ENCODE measurements around the gene CHGA. TPM values are rescaled to one million over a fixed set of nuclear protein-coding genes. Genes with fewer than 3 reads are reported as not detected.

CHGA gene
- total RNA-seq, 1 donor from 2014 or later, result not detected

DNA sequence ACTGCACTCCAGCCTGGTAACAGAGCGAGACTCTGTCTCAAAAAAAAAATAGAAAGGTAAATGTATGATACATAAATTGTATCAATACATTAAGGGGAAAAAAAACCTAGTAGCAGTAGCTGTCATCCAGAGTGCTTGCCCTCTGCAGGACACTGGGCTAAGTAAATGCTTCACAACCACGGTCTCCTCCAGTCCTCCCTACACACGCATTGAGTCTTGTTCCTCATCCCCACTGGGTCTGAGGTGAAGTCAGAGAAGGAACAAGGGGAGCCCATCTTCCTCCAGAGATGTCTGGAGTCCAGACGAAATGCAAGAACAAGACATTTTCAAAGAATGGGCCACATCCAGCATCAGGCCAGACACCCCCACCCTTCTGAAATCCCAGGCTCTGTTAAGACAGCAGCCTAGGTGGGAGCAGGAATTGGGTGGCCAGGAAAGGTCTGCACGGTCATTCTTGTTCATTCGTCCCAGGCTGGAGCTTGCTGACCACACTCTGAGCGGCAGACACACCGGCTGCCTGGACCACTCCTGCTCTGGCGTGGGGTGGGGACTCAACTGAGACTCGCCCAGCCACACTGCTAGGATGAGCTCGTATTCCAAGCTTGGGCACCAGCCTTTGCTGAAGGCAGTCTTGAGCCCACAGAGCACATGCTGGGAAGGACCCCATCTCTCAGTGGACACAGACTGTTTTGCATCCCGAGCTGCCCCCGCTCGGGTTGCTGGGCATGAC, 45.5 kb downstream of the CHGA start:
- peak; percentile 50 for DNase-seq (ENCODE audit: low spot score)

DNA sequence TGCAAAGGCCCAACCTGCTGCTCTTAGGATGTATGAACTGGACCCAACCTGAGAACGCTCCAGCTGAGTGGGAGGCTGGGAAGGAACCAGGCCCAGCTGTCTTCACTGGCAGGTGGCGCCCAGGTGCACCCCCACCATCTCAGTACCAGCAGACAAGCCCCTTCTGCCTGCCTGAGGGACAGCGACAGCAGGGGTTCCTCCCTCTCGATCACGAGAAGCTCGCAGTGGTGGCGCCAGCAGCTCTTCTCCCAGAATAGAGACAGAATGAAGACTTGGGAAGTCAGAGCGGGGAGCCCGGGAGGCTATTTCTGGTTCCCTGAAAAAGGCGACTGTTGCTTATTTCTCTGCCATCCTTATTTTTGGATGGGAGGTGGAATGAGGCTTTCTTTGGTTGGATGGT, 46.5 kb downstream of the CHGA start:
- Mint-ChIP-seq H3K36me3 (ENCODE audit: low read depth) (peaks cover 3% of the 10 kb centered on the region), H3K9me3 (ENCODE audit: low read depth) (peaks cover 7% of the 10 kb centered on the region), H3K27ac (ENCODE audit: unreplicated experiment) (no peak overlapping the region), H3K4me3 (ENCODE audit: unreplicated experiment) (no peak overlapping the region), H3K4me1 (ENCODE audit: low read depth) (peaks cover 18% of the 10 kb centered on the region), H3K27me3 (ENCODE audit: low read depth) (no peaks in the 10 kb centered on the region)
- TF ChIP-seq, protein P1, sequence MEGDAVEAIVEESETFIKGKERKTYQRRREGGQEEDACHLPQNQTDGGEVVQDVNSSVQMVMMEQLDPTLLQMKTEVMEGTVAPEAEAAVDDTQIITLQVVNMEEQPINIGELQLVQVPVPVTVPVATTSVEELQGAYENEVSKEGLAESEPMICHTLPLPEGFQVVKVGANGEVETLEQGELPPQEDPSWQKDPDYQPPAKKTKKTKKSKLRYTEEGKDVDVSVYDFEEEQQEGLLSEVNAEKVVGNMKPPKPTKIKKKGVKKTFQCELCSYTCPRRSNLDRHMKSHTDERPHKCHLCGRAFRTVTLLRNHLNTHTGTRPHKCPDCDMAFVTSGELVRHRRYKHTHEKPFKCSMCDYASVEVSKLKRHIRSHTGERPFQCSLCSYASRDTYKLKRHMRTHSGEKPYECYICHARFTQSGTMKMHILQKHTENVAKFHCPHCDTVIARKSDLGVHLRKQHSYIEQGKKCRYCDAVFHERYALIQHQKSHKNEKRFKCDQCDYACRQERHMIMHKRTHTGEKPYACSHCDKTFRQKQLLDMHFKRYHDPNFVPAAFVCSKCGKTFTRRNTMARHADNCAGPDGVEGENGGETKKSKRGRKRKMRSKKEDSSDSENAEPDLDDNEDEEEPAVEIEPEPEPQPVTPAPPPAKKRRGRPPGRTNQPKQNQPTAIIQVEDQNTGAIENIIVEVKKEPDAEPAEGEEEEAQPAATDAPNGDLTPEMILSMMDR (IDR thresholded peaks at IDR 0.05), result no peak
- peak; percentile 87 for DNase-seq (ENCODE audit: low spot score)

More for the DNA sequence above, 45.5 kb downstream of the CHGA start:
- Mint-ChIP-seq H3K4me1 (ENCODE audit: low read depth) (peaks cover 25% of the 10 kb centered on the region), H3K36me3 (ENCODE audit: low read depth) (peaks cover 3% of the 10 kb centered on the region), H3K4me3 (ENCODE audit: unreplicated experiment) (no peak overlapping the region), H3K9me3 (ENCODE audit: low read depth) (peaks cover 7% of the 10 kb centered on the region), H3K27ac (ENCODE audit: unreplicated experiment) (no peak overlapping the region), H3K27me3 (ENCODE audit: low read depth) (no peaks in the 10 kb centered on the region)
- TF ChIP-seq, protein P1 (IDR thresholded peaks at IDR 0.05), result no peak

DNA sequence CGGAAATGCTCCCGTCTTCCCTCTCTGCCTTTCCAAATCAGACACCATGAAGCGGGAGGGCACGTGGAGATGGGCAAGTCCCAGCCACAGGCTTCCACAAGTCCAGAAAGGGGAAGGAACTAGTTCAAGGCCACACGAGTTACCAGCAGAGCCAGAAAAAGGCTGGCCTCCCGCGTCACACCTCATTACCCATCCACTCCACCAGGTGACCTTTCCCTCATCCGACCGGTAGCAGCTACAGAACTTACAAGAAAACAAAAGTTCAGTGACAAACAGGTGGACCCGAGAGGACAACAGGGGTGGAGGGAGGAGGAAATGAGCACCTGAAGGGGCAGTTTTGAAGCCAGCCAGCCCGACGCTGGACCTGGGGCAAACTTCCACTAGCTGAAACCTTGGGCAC, 46.9 kb downstream of the CHGA start:
- no peak overlapping the region for H3K4me3 Mint-ChIP-seq (ENCODE audit: unreplicated experiment)
- peaks cover 3% of the 10 kb centered on the region for H3K36me3 Mint-ChIP-seq (ENCODE audit: low read depth)
- H3K27me3 Mint-ChIP-seq (ENCODE audit: low read depth), result no peaks in the 10 kb centered on the region
- peaks cover 18% of the 10 kb centered on the region for H3K4me1 Mint-ChIP-seq (ENCODE audit: low read depth)
- peak; percentile 30 for DNase-seq (ENCODE audit: low spot score)
- peaks cover 7% of the 10 kb centered on the region for H3K9me3 Mint-ChIP-seq (ENCODE audit: low read depth)
- TF ChIP-seq, protein P1 (IDR thresholded peaks at IDR 0.05), result no peak
- no peak overlapping the region for H3K27ac Mint-ChIP-seq (ENCODE audit: unreplicated experiment)

DNA sequence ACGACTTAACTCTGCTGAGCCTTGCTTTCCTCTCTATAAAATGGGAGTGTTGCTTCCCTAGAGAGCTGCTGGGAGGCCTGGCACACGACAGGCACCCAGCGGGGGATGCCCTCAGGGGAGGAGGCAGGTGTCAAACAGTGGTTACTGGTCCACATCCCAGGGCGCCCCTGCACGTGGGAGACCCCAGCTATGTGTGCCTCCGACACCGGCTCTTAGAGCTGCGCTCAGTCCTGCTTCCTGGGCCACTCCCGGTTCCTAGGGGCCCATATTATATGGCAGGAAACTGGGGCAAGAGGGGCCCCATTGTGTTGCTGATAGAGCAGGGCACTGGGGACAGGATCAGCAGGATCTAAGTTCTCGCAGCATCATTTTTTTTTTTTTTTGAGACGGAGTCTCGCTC, 47.3 kb downstream of the CHGA start:
- Mint-ChIP-seq H3K27ac (ENCODE audit: unreplicated experiment) (no peak overlapping the region), H3K9me3 (ENCODE audit: low read depth) (peaks cover 7% of the 10 kb centered on the region), H3K4me1 (ENCODE audit: low read depth) (peaks cover 18% of the 10 kb centered on the region), H3K27me3 (ENCODE audit: low read depth) (no peaks in the 10 kb centered on the region), H3K36me3 (ENCODE audit: low read depth) (peaks cover 3% of the 10 kb centered on the region), H3K4me3 (ENCODE audit: unreplicated experiment) (no peak overlapping the region)
- TF ChIP-seq, protein P1 (IDR thresholded peaks at IDR 0.05), result no peak
- peak; percentile 75 for DNase-seq (ENCODE audit: low spot score)

DNA sequence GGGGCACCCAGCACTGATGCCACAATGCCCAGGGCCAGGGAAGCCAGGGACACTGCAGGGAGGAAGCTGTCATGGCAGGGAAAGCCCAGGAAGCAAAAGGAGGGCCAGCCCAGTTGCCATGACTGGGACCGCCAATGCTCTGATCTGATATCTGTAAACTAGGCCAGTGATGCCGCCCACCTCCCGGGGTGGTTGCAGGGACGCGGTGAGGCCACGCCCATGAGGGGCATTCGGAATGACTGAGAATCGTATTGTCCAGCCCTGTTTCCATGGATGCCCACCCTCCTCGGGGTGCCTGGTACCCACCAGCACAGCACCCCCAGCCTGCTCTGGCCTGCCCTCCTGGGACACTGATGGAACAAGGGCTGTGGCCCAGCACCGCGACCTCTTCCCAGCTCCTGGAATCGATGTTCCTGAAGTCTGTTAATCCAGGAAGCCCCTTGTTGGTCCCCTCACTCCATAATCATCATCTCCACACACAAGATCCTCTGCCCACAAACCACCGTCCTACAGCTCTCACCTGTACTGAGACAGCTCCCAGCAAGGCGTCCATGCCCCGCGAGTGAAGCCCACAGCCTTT, 48.7 kb downstream of the CHGA start:
- DNase-seq (ENCODE audit: low spot score), result no peak
- TF ChIP-seq, protein P1 (IDR thresholded peaks at IDR 0.05), result no peak
- H3K4me1 Mint-ChIP-seq (ENCODE audit: low read depth), result peaks cover 14% of the 10 kb centered on the region

More for the DNA sequence above, 48.7 kb downstream of the CHGA start:
- Mint-ChIP-seq H3K27me3 (ENCODE audit: low read depth) (no peaks in the 10 kb centered on the region), H3K36me3 (ENCODE audit: low read depth) (peaks cover 5% of the 10 kb centered on the region), H3K27ac (ENCODE audit: unreplicated experiment) (no peak overlapping the region), H3K9me3 (ENCODE audit: low read depth) (peaks cover 15% of the 10 kb centered on the region), H3K4me3 (ENCODE audit: unreplicated experiment) (no peak overlapping the region)
